Measurements from ENCODE around the gene RXFP1. TPM values are rescaled to one million over a fixed set of nuclear protein-coding genes. Genes with fewer than 3 reads are reported as not detected.

RXFP1 gene
- 1 to 10 TPM in 4 of 8 experiments, under 1 TPM in 1, not detected in 3; 0.09 to 2.7 (median 1.5) TPM for total RNA-seq

DNA sequence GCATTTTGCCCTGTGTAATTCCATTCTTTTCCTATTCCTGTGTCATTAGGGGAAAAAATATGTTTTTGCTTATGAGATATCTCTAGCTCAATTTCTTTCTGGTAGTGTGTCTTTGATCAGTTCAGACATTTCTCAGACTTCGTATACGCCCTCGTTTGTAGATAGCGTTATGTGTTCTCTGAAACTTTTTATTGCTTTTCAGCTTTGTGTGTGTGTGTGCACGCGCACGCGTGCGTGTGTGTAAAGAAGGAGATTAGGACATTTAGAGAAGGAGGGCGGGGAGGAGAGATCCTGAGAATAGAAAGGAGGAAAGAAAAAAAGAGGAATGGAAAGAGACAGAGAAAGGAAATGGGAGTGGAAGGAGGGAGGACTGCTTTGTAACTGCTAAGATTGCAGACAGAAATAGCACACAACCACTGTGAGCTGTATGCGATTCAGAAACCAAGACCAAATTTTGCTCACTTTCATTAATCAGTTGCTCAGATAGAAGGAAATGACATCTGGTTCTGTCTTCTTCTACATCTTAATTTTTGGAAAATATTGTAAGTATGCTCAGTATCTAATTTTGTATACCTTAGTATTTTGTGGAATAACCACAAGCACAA lies at the start of gene RXFP1:
TSS of gene RXFP1 (plus strand) at position 399 of the 605 bp plus-strand sequence. CDS start at position 494, 95 bp downstream.
- in situ Hi-C loops (cut with MboI; ENCODE audit: low pct_unique_long_range_greater_than_20kb in 2 of 9, low sequenced_read_pairs in 9 of 9, unreplicated experiment in 9 of 9): no loop called here
- WGBS, 10 experiments: 2 to 96% (median 81%) methylated on average over 3 to 11 of the region's 11 CpGs
- ATAC-seq (replicated peaks in 6 of 8): peak in 2 of 8 experiments; percentile 45 to 66
- no peak within 1 kb of the TSS for H3K4me3 ChIP-seq
- peaks cover 0 to 2% of the 10 kb centered on the region in 2 donors for H3K4me1 ChIP-seq (replicated peaks in 1 of 2)
- no peak within 1 kb of the TSS for H3K27ac ChIP-seq

DNA sequence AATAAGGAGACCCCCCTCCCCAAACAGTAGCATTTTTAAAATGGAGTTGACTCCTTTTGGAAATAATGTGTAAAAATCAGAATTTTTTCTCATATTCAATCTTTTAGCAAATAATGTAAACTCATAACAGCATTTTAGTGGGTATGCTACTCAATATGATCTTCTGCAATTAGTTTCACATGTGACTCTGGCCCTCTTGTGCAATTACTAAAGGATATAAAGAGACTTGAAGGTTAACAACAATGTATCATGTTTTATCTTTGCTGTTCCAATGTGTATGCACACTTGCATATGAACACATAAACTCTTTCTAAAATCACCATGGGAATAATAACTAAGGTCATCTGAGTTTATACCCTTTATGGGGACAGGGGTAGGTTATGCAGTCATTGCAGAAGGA lies 39.9 kb upstream of the RXFP1 start:
- no peaks in the 10 kb centered on the region for H3K4me1 ChIP-seq (replicated peaks in 1 of 2)
- H3K4me3 ChIP-seq: no peak overlapping the region
- in situ Hi-C loops (cut with MboI; ENCODE audit: low pct_unique_long_range_greater_than_20kb in 2 of 9, low sequenced_read_pairs in 9 of 9, unreplicated experiment in 9 of 9): loop anchor here in 1 of 9 experiments (25.0 kb wide), 1 partner anchor 220 kb away; no protein-coding TSS in a partner anchor
- H3K27ac ChIP-seq: no peak overlapping the region
- ATAC-seq (replicated peaks in 6 of 8): peak in 1 of 8 experiments; percentile 20

DNA sequence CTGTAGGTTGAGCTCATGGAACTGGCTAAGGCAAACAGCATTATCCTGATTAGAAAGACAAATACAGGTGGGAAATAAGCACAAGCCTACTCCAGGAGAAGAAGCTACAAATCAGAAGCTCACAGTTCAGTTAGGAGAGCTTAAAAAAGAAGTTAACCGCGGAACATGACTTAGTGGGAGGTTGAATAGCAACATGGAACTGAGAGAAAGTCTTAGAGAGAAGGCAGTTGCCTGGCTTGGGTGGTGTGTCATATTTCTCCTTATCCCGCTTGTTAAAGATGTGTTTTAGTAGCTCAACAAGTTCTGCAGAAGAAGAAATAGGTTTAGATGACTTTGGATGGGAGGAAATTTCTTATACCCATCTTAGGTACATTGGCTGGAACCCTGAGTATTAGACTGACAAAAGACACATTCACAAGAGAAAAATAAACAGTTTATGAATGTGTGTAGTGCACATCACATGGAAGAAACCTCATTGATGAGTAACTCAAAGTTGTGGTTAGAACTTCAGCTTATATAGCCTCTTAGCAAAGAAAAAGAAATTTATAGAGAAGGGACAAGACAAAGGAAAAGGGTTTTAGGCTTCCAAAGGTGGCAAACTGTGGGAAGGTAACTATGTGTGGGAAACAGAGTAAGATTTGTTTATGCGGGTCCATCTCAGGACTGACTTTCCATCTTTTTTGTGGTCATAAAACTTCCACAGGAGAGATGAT lies 37.4 kb upstream of the RXFP1 start:
- ATAC-seq (replicated peaks in 6 of 8): no peak
- no peaks in the 10 kb centered on the region for H3K4me1 ChIP-seq (replicated peaks in 1 of 2)
- no peak overlapping the region for H3K27ac ChIP-seq
- H3K4me3 ChIP-seq: no peak overlapping the region
- in situ Hi-C loops (cut with MboI; ENCODE audit: low pct_unique_long_range_greater_than_20kb in 2 of 9, low sequenced_read_pairs in 9 of 9, unreplicated experiment in 9 of 9): loop anchor here in 1 of 9 experiments (25.0 kb wide), 1 partner anchor 222 kb away; no protein-coding TSS in a partner anchor
- WGBS, 10 experiments: 42 to 100% (median 79%) methylated on average over 1 to 4 of the region's 4 CpGs; no CpG with 5 or more reads in 1 of the 10 experiments

DNA sequence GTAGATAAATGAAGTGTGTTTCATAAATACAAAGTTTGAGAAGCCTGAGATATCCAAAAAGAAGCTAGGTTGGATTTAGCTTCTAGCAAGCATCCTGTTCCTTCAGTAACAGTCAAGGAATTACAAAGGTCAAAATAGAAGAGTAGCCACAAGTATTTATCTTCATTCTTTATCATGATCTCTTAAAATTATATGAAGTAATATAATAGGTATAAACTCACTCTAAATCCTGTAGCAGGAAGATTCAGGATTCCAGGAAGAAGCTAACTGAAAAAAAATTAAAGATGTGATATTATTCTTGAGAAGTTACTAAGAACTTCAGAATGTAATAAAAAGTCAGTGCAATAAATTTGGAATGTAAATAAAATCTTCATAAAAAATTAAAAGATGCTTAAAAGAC lies 31.1 kb upstream of the RXFP1 start:
- H3K4me3 ChIP-seq: no peak overlapping the region
- H3K27ac ChIP-seq: no peak overlapping the region
- H3K4me1 ChIP-seq (replicated peaks in 1 of 2): no peaks in the 10 kb centered on the region
- in situ Hi-C loops (cut with MboI; ENCODE audit: low pct_unique_long_range_greater_than_20kb in 2 of 9, low sequenced_read_pairs in 9 of 9, unreplicated experiment in 9 of 9): loop anchor here in 1 of 9 experiments (25.0 kb wide), 1 partner anchor 228 kb away; no protein-coding TSS in a partner anchor
- no peak for ATAC-seq (replicated peaks in 6 of 8)

DNA sequence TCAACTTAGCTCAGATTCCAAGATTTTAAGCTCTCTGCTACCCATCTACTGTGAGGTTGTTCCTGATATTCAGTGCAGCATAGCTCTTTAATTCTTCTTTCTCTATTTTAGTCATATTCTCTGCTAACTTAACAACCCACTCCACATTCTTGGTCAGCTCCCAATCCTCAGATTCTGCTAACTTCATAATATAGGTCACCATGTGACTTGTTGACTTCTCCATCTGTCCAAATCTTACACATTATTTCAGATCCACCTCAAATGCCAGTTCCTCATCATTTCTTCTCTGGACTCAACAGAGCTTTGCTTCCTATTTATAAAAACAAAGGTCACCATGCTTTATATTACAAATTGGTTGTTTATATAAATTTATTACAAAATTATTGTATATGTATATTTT lies 29.3 kb upstream of the RXFP1 start:
- Histone ChIP-seq H3K4me3 (no peak overlapping the region), H3K27ac (no peak overlapping the region), H3K4me1 (replicated peaks in 1 of 2) (no peaks in the 10 kb centered on the region)
- in situ Hi-C loops (cut with MboI; ENCODE audit: low pct_unique_long_range_greater_than_20kb in 2 of 9, low sequenced_read_pairs in 9 of 9, unreplicated experiment in 9 of 9): loop anchor here in 1 of 9 experiments (25.0 kb wide), 1 partner anchor 230 kb away; no protein-coding TSS in a partner anchor
- no peak for ATAC-seq (replicated peaks in 6 of 8)

DNA sequence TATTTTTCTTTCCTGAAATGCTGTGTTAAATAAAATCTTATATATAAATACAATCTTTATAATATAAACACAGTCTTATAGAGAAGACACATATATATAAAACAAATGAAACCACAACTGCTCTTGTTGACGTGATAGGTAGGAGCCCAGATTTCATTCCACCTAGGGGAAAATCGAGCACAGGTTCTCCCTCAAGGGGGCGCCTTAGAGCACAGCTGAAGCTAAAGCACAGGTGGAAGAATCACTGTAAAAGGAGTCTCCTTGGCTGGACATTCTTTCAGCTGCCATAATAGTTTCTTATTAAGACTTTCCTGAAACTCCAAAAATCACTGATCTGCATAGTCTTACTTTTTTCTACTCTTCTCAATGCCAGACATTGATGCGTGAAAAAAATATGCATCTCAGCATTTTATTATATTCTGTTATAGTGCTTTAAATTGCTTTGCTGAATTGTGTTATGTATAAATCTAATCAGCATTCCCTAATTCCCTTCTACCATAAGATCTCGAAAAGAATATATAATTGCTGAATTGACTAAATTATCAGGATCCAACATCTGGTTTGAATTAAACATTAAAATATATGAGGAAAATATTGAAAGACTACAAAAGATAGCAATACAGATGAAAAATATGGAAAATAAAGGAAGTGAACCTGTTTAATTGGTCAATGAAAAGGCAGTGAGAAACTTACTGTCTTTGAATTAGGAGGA lies 25.5 kb upstream of the RXFP1 start:
- H3K4me3 ChIP-seq: no peak overlapping the region

DNA sequence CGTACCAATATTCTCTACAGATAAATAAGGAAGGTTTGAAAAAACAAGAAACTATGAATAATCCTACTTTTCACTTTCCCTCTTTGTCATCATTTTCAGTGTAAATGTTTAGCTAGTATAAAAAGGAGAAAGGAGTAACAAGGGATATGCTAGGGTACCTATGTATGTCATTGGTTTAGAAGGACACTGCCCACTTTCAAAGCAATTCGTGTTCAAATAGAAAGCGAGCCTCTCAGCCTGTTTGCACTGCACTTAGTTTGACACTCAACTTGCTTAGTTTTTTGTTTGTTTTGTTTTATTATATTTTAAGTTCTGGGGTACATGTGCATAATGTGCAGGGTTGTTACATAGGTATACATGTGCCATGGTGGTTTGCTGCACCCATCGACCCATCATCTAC lies 21.6 kb upstream of the RXFP1 start:
- Histone ChIP-seq H3K4me1 (replicated peaks in 1 of 2) (no peaks in the 10 kb centered on the region), H3K27ac (no peak overlapping the region), H3K4me3 (no peak overlapping the region)
- in situ Hi-C loops (cut with MboI; ENCODE audit: low pct_unique_long_range_greater_than_20kb in 2 of 9, low sequenced_read_pairs in 9 of 9, unreplicated experiment in 9 of 9): no loop called here
- WGBS, 10 experiments: 13 to 100% (median 79%) methylated on average over 1 to 4 of the region's 4 CpGs
- no peak for ATAC-seq (replicated peaks in 6 of 8)

More for the DNA sequence above, 25.5 kb upstream of the RXFP1 start:
- in situ Hi-C loops (cut with MboI; ENCODE audit: low pct_unique_long_range_greater_than_20kb in 2 of 9, low sequenced_read_pairs in 9 of 9, unreplicated experiment in 9 of 9): loop anchor here in 1 of 9 experiments (25.0 kb wide), 1 partner anchor 234 kb away; no protein-coding TSS in a partner anchor
- no peaks in the 10 kb centered on the region for H3K4me1 ChIP-seq (replicated peaks in 1 of 2)
- no peak overlapping the region for H3K27ac ChIP-seq
- WGBS, 10 experiments: 12 to 78% (median 36%) methylated on average over 2 to 5 of the region's 5 CpGs; no CpG with 5 or more reads in 1 of the 10 experiments
- peak in 1 of 8 experiments; percentile 28 for ATAC-seq (replicated peaks in 6 of 8)

DNA sequence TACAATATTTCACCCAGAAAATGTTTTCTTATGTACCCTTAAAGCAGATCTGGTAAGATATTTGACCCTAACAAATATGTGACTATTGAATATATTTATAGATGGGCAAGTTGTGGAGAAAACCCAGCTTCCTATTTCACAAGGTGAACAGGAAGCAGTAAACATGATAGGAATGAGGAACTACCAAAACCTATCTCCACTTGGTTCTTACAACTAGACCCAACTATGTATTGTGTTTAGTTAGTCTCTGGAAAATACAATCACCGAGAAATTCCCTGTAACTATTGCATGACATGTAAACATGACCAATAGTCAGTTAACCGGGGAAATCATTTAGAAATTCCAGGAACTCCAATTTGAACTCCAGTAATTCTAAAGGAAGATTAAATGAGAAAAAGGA lies 8.4 kb upstream of the RXFP1 start:
- in situ Hi-C loops (cut with MboI; ENCODE audit: low pct_unique_long_range_greater_than_20kb in 2 of 9, low sequenced_read_pairs in 9 of 9, unreplicated experiment in 9 of 9): no loop called here
- ATAC-seq (replicated peaks in 6 of 8): no peak
- WGBS, 10 experiments: 72 to 100% (median 96%) methylated on average over 1 to 2 of the region's 2 CpGs; no CpG with 5 or more reads in 2 of the 10 experiments
- no peaks in the 10 kb centered on the region for H3K4me1 ChIP-seq (replicated peaks in 1 of 2)
- H3K4me3 ChIP-seq: no peak overlapping the region
- no peak overlapping the region for H3K27ac ChIP-seq

DNA sequence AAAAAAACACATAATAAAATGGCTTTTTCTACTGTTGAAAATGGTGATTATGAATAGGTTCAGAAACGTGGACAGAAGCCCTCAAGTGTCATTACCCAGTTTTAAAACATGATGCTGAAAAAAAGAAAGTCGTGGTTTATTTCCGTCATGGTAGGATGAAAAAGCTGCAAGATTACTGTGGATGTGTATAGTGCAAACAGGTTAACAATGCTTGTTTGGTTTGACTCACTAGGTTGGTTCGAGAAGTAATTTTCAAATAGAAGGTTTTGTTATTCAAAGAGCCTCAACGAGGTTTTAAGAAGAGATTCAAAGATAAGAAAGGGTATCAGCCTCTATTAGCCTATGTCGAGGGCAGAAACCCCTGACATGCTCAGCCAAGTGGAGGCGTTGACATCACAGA lies 2.5 kb upstream of the RXFP1 start:
- H3K27ac ChIP-seq: no peak overlapping the region
- H3K4me1 ChIP-seq (replicated peaks in 1 of 2): peaks cover 0 to 2% of the 10 kb centered on the region in 2 donors
- in situ Hi-C loops (cut with MboI; ENCODE audit: low pct_unique_long_range_greater_than_20kb in 2 of 9, low sequenced_read_pairs in 9 of 9, unreplicated experiment in 9 of 9): no loop called here
- no peak for ATAC-seq (replicated peaks in 6 of 8)
- H3K4me3 ChIP-seq: no peak overlapping the region
- WGBS, 10 experiments: 20 to 89% (median 59%) methylated on average over 1 to 7 of the region's 7 CpGs

DNA sequence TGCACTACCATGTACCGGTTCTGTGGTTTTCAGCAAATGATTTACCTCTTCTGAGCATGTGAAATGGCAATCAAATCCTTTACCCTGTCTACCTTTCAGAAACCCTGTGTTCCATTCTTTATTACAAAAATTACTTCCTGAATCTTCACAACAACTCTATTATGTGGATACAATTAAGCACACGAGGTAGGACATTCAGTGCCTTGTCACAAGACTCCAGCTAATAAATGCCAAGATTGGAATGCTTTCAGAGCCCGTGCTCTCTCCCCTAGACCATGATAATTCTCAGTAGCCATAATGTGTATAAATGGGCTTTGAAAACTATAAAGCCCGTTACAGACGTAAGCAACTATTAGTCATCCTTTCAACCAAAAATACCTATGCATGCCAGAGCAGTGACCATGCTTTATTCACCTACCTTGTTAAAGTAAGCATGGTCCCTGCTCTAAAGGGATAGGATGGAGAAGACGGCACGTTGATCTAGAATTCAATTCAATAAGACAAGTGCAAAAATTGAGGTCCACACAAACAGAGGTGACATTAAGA lies 2.4 kb downstream of the RXFP1 start:
- no peak overlapping the region for H3K27ac ChIP-seq
- in situ Hi-C loops (cut with MboI; ENCODE audit: low pct_unique_long_range_greater_than_20kb in 2 of 9, low sequenced_read_pairs in 9 of 9, unreplicated experiment in 9 of 9): no loop called here
- no peak overlapping the region for H3K4me3 ChIP-seq
- no peak for ATAC-seq (replicated peaks in 6 of 8)
- 71 to 93% (median 83%) methylated on average over 1 to 7 of the region's 7 CpGs; no CpG with 5 or more reads in 1 of the 10 experiments for WGBS, 10 experiments
- H3K4me1 ChIP-seq (replicated peaks in 1 of 2): peaks cover 0 to 2% of the 10 kb centered on the region in 2 donors

DNA sequence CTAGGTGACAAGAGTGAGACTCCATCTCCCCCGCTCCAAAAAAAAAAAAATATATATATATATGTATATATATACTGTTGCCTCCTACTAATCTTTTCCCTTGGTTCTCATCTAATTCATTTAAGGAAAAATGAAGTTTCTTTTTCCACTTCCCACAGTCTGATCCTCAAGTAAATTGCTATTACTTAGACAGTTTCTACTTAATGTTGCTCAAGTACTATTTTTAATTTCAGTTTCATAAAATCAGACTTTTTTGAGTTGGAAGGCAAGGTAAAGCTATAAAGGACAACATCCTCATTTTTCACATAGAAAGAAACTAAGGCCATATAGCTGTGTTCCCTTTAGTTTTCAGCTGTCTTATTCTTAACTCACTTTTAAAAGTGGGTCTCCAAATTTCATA lies 5.8 kb downstream of the RXFP1 start:
- Histone ChIP-seq H3K4me3 (no peak overlapping the region), H3K4me1 (replicated peaks in 1 of 2) (peaks cover 3 to 7% of the 10 kb centered on the region in 2 donors), H3K27ac (no peak overlapping the region)
- WGBS, 10 experiments: no CpG with 5 or more reads among the region's 1 CpG
- in situ Hi-C loops (cut with MboI; ENCODE audit: low pct_unique_long_range_greater_than_20kb in 2 of 9, low sequenced_read_pairs in 9 of 9, unreplicated experiment in 9 of 9): no loop called here
- no peak for ATAC-seq (replicated peaks in 6 of 8)

DNA sequence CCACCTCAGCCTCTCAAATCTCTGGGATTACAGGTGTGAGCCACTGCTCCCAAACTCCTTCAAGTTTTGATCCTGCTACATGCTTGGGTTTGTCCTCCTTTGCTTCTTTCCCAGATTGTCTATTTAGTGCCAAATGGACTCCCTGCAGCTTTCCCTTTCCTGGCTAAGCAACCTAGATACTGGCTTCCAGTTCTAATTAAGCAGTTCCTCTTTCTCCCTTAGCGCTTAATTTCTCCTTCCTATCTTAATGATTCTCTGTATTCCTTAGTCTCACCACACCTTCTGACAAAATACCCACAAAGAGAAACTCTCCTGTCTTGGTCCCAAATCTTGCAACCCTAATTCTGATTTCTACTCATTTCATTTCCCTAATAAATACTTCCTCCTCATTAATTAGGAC lies 7.8 kb downstream of the RXFP1 start:
- ATAC-seq (replicated peaks in 6 of 8): no peak
- 83 to 100% (median 100%) methylated on average over 1 of the region's 1 CpG; no CpG with 5 or more reads in 2 of the 10 experiments for WGBS, 10 experiments
- peaks cover 3 to 7% of the 10 kb centered on the region in 2 donors for H3K4me1 ChIP-seq (replicated peaks in 1 of 2)
- H3K4me3 ChIP-seq: no peak overlapping the region
- H3K27ac ChIP-seq: no peak overlapping the region
- in situ Hi-C loops (cut with MboI; ENCODE audit: low pct_unique_long_range_greater_than_20kb in 2 of 9, low sequenced_read_pairs in 9 of 9, unreplicated experiment in 9 of 9): no loop called here

DNA sequence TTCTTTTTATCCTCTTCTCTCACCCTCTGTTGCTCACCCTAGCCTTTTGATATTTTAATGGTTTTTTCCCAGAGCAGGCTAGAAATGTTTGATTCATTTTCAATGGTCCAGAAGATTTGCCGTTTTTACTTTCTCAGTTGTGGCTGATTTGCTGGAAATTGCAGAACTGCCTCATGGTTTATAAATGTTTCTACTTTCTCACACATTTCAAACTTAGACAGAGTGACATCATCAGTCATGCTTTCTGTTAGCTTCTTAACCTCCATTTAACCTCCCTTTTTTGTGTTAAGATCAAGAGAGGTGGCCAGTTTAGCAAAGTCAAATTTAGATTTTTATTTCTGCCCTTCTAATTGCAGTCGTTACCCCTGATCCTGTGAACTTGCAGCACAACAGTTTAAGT lies 8.7 kb downstream of the RXFP1 start:
- Histone ChIP-seq H3K27ac (peak overlapping the region in 1 of 2 donors; percentile 39), H3K4me3 (no peak overlapping the region), H3K4me1 (replicated peaks in 1 of 2) (peaks cover 3 to 7% of the 10 kb centered on the region in 2 donors)
- in situ Hi-C loops (cut with MboI; ENCODE audit: low pct_unique_long_range_greater_than_20kb in 2 of 9, low sequenced_read_pairs in 9 of 9, unreplicated experiment in 9 of 9): no loop called here
- WGBS, 10 experiments: 5 to 83% (median 35%) methylated on average over 1 to 2 of the region's 2 CpGs; no CpG with 5 or more reads in 1 of the 10 experiments
- peak in 4 of 8 experiments; percentile 22 to 37 (median 31) for ATAC-seq (replicated peaks in 6 of 8)

Data from motor neuron (in vitro differentiated cells).